OCI-LY1 (cell line): ENCODE data around the gene AFP.

Source experiments
- CTCF ChIP-seq: fragments of 200-600 bp; sonication (generic), shearing (Covaris generic); IDR thresholded peaks from 2 replicates; pipeline ENCODE4 v1.5.1; 2017; ENCODE audit warnings: mild to moderate bottlenecking, antibody characterized with exemption, low read length, moderate library complexity, mixed read lengths
- EZH2 ChIP-seq: fragments of 200-600 bp; sonication (generic), shearing (Covaris generic); IDR thresholded peaks from 2 replicates; pipeline ENCODE4 v1.8.0; 2017; ENCODE audit warnings: borderline replicate concordance, mixed run types, mild to moderate bottlenecking, antibody characterized with exemption, low read length, moderate library complexity, mixed read lengths

DNA sequence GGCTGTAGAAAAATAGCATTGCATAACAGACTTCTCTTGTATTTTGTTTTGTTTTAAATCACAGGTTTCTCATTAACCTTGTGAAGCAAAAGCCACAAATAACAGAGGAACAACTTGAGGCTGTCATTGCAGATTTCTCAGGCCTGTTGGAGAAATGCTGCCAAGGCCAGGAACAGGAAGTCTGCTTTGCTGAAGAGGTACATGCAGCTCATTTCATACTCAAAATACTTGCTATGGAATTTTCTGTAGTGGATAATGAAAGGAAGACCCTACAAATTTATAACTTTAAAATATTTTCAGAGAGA lies 17.6 kb downstream of the AFP start:
- no peak for TF ChIP-seq CTCF
- TF ChIP-seq EZH2: no peak
